ENCODE measurements around the gene AKAP11.

- TF ChIP-seq POLR2A (IDR thresholded peaks at IDR 0.05; ENCODE audit: low read depth, low read length): no peak
- TF ChIP-seq TAF1 (IDR thresholded peaks at IDR 0.05; ENCODE audit: low read depth, low read length): no peak
- TF ChIP-seq POLR2AphosphoS5 (IDR thresholded peaks at IDR 0.05; ENCODE audit: low read depth, low read length): no peak
- no peak for TF ChIP-seq SPI1 (IDR thresholded peaks at IDR 0.05; ENCODE audit: low read depth, low read length)
- TF ChIP-seq PAX5 (IDR thresholded peaks at IDR 0.05; ENCODE audit: insufficient read depth, low read length, severe bottlenecking): no peak
Measured at GRCh38 chr13:42369071-42369797, 97.3 kb downstream of the AKAP11 start.
